ENCODE results near the gene ANKRD60. TPM values are rescaled to one million over a fixed set of nuclear protein-coding genes. Genes with fewer than 3 reads are reported as not detected.

Gene ANKRD60
- total RNA-seq, 1 experiment from 2014 or later = not detected

GRCh38 chr20:58192567-58192966, 35.9 kb downstream of the ANKRD60 start:
- intact Hi-C loops (cut with micrococcal nuclease; ENCODE audit: unreplicated experiment) = no loop called here

GRCh38 chr20:58192065-58192464, 36.4 kb downstream of the ANKRD60 start:
- ChIA-PET POLR2A (ENCODE audit: low non-redundant PET) (no interaction called here), CTCF (no interaction called here)
- DNase-seq (ENCODE audit: low spot score) = no peak
- intact Hi-C loops (cut with micrococcal nuclease; ENCODE audit: unreplicated experiment) = no loop called here
- Histone ChIP-seq H3K27me3 (replicated peaks; ENCODE audit: insufficient read depth, low read depth, low read length, poor library complexity) (no peaks in the 10 kb centered on the region), H3K27ac (ENCODE audit: low read depth, low read length, poor library complexity, severe bottlenecking) (no peak overlapping the region), H3K9me3 (ENCODE audit: low read depth, low read length, poor library complexity, severe bottlenecking) (no peaks in the 10 kb centered on the region), H3K4me1 (ENCODE audit: insufficient read depth, low read length, poor library complexity, severe bottlenecking) (no peaks in the 10 kb centered on the region), H3K36me3 (ENCODE audit: insufficient read depth, low read length, poor library complexity, severe bottlenecking) (no peaks in the 10 kb centered on the region), H3K4me3 (ENCODE audit: low read depth, low read length, poor library complexity, severe bottlenecking) (no peak overlapping the region)
- no TSS peak for BruUV-seq (replicated peaks)
- TF ChIP-seq EZH2 (IDR thresholded peaks at IDR 0.05; ENCODE audit: borderline replicate concordance, low read depth, low read length, poor library complexity, severe bottlenecking) (no peak), CTCF (conservative IDR thresholded peaks at IDR 0.05; ENCODE audit: low read depth, low read length) (no peak)

More at GRCh38 chr20:58192567-58192966, 35.9 kb downstream of the ANKRD60 start:
- Histone ChIP-seq H3K9me3 (ENCODE audit: low read depth, low read length, poor library complexity, severe bottlenecking) (no peaks in the 10 kb centered on the region), H3K27ac (ENCODE audit: low read depth, low read length, poor library complexity, severe bottlenecking) (no peak overlapping the region), H3K4me1 (ENCODE audit: insufficient read depth, low read length, poor library complexity, severe bottlenecking) (no peaks in the 10 kb centered on the region), H3K4me3 (ENCODE audit: low read depth, low read length, poor library complexity, severe bottlenecking) (no peak overlapping the region), H3K27me3 (replicated peaks; ENCODE audit: insufficient read depth, low read depth, low read length, poor library complexity) (no peaks in the 10 kb centered on the region), H3K36me3 (ENCODE audit: insufficient read depth, low read length, poor library complexity, severe bottlenecking) (no peaks in the 10 kb centered on the region)
- POLR2A ChIA-PET (ENCODE audit: low non-redundant PET) = no interaction called here
- BruUV-seq (replicated peaks) = no TSS peak
- CTCF ChIA-PET = no interaction called here
- peak; percentile 81 for TF ChIP-seq CTCF (conservative IDR thresholded peaks at IDR 0.05; ENCODE audit: low read depth, low read length)
- no peak for TF ChIP-seq EZH2 (IDR thresholded peaks at IDR 0.05; ENCODE audit: borderline replicate concordance, low read depth, low read length, poor library complexity, severe bottlenecking)
- DNase-seq (ENCODE audit: low spot score) = no peak

- TF ChIP-seq CTCF (conservative IDR thresholded peaks at IDR 0.05; ENCODE audit: low read depth, low read length) (peak; percentile 24; the same call in 1 of the 2 replicates), EZH2 (IDR thresholded peaks at IDR 0.05; ENCODE audit: borderline replicate concordance, low read depth, low read length, poor library complexity, severe bottlenecking) (no peak)
- ChIA-PET CTCF (no interaction called here), POLR2A (ENCODE audit: low non-redundant PET) (no interaction called here)
- Histone ChIP-seq H3K4me1 (ENCODE audit: insufficient read depth, low read length, poor library complexity, severe bottlenecking) (no peaks in the 10 kb centered on the region), H3K27ac (ENCODE audit: low read depth, low read length, poor library complexity, severe bottlenecking) (no peak overlapping the region), H3K4me3 (ENCODE audit: low read depth, low read length, poor library complexity, severe bottlenecking) (no peak overlapping the region), H3K9me3 (ENCODE audit: low read depth, low read length, poor library complexity, severe bottlenecking) (no peaks in the 10 kb centered on the region), H3K27me3 (replicated peaks; ENCODE audit: insufficient read depth, low read depth, low read length, poor library complexity) (no peaks in the 10 kb centered on the region), H3K36me3 (ENCODE audit: insufficient read depth, low read length, poor library complexity, severe bottlenecking) (no peaks in the 10 kb centered on the region)
- intact Hi-C loops (cut with micrococcal nuclease; ENCODE audit: unreplicated experiment) = no loop called here
- no peak for DNase-seq (ENCODE audit: low spot score)
- BruUV-seq (replicated peaks) = no TSS peak
Observed at GRCh38 chr20:58188527-58188926, 39.9 kb downstream of the ANKRD60 start.

Data from A673 (cell line).